Uterus (tissue), 4 donors: ENCODE results near the gene WIPF3. TPM values are rescaled to one million over a fixed set of nuclear protein-coding genes. Genes with fewer than 3 reads are reported as not detected.

Experiments used
- DNase-seq, 2 donors: peaks; one replicate each; pipeline ENCODE4 v3.0.0-alpha.2; 2019 to 2020
- H3K27ac ChIP-seq, 2 donors: fragments of 200-600 bp; sonication (generic); 1 replicate in 1 of 2; 2 replicates in 1 of 2; pipeline ENCODE4 v1.5.1; 2016 to 2018
- H3K27me3 ChIP-seq, 2 donors: fragments of 200-600 bp; sonication (generic); one replicate each; pipeline ENCODE4 v1.5.1; 2018 to 2019; ENCODE audit warnings: control low read depth in 1 of 2
- H3K36me3 ChIP-seq, 2 donors: fragments of 200-600 bp; sonication (generic); one replicate each; pipeline ENCODE4 v1.5.1; 2019; ENCODE audit warnings: control low read depth in 1 of 2
- H3K4me1 ChIP-seq, 2 donors: fragments of 200-600 bp; sonication (generic); one replicate each; pipeline ENCODE4 v1.5.1; 2018 to 2019; ENCODE audit warnings: control low read depth in 1 of 2
- H3K4me3 ChIP-seq, 2 donors: fragments of 200-600 bp; sonication (generic); 1 replicate in 1 of 2; 2 replicates in 1 of 2; pipeline ENCODE4 v1.5.1; 2018 to 2019; ENCODE audit warnings: mild to moderate bottlenecking in 1 of 2
- H3K9me3 ChIP-seq, 2 donors: fragments of 200-600 bp; sonication (generic); one replicate each; pipeline ENCODE4 v1.5.1; 2019; ENCODE audit warnings: control low read depth in 1 of 2
- POLR2A ChIP-seq, 2 donors: fragments of 450-650 bp; IDR thresholded peaks; one replicate each; pipeline ENCODE4 v1.6.1; 2016; ENCODE audit warnings: antibody characterized with exemption in 2 of 2, mild to moderate bottlenecking in 1 of 2, moderate library complexity in 1 of 2
- intact Hi-C: fragments of 100-400 bp; cut with DNase I; formaldehyde crosslinking; loops from one replicate; pipeline ENCODE4 v1.15.1; 2023; ENCODE audit warnings: low total_unique reads
- total RNA-seq, 4 donors: library from RNA; depleted of rRNA in 3 of 4; stranded (reverse); fragments of >200 nt in 3 of 4; gene quantifications; one replicate each; pipeline versions ENCODE4 v1.1.0 to v1.2.4, GENCODE V29; 2014 to 2023
- TF ChIP-seq, protein P1 (sequence below), 4 experiments: fragments of 200-600 bp in 2 of 4; fragments of 450-650 bp in 2 of 4; sonication (generic) in 2 of 4; IDR thresholded peaks; one replicate each; pipeline ENCODE4 v1.5.1; 2016 to 2019; ENCODE audit warnings: antibody characterized with exemption in 4 of 4, mild to moderate bottlenecking in 2 of 4, moderate library complexity in 1 of 4
- donor health status: DM: yes; HTN: yes; CAD: no.

The WIPF3 gene
- total RNA-seq, 4 donors from 2014 or later: 0.35 to 5.4 (median 2.4) TPM

DNA sequence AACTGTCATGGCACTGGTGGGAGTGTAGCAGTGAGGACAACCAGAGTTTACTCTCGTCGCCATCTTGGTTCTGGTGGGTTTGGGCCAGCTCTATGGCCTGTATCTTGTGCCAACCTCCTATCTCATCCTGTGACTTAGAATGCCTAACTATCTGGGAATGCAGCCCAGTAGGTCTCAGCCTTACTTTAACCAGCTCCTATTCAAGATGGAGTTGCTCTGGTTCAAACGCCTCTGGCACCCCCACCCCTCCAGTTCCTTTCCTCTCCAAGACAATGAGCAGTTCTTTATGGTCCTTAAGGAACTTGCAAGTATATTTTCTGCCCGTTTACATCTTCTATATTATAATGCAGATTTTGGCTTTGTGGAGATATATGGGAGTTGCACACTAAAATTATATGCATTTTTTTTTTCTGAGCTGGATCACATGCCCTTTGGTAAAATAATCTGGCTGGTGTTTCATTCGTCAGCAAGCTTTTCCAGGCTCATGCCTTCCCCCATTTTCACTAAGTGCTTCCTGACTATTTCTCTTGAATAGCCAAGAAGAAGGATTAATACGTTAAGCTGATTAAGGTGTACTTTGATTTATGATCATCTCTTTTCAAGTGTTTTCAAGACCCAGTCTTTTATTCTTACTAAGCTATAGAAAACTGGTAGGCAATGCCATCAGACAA is 11.2 kb upstream of the WIPF3 start:
- Histone ChIP-seq H3K4me3 (no peak overlapping the region), H3K27me3 (no peaks in the 10 kb centered on the region), H3K4me1 (no peaks in the 10 kb centered on the region), H3K36me3 (no peaks in the 10 kb centered on the region), H3K27ac (no peak overlapping the region), H3K9me3 (no peaks in the 10 kb centered on the region)
- intact Hi-C loops: no loop called here
- no peak for DNase-seq
- TF ChIP-seq POLR2A (IDR thresholded peaks at IDR 0.05): no peak
- TF ChIP-seq, protein P1, sequence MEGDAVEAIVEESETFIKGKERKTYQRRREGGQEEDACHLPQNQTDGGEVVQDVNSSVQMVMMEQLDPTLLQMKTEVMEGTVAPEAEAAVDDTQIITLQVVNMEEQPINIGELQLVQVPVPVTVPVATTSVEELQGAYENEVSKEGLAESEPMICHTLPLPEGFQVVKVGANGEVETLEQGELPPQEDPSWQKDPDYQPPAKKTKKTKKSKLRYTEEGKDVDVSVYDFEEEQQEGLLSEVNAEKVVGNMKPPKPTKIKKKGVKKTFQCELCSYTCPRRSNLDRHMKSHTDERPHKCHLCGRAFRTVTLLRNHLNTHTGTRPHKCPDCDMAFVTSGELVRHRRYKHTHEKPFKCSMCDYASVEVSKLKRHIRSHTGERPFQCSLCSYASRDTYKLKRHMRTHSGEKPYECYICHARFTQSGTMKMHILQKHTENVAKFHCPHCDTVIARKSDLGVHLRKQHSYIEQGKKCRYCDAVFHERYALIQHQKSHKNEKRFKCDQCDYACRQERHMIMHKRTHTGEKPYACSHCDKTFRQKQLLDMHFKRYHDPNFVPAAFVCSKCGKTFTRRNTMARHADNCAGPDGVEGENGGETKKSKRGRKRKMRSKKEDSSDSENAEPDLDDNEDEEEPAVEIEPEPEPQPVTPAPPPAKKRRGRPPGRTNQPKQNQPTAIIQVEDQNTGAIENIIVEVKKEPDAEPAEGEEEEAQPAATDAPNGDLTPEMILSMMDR (IDR thresholded peaks at IDR 0.05): no peak

DNA sequence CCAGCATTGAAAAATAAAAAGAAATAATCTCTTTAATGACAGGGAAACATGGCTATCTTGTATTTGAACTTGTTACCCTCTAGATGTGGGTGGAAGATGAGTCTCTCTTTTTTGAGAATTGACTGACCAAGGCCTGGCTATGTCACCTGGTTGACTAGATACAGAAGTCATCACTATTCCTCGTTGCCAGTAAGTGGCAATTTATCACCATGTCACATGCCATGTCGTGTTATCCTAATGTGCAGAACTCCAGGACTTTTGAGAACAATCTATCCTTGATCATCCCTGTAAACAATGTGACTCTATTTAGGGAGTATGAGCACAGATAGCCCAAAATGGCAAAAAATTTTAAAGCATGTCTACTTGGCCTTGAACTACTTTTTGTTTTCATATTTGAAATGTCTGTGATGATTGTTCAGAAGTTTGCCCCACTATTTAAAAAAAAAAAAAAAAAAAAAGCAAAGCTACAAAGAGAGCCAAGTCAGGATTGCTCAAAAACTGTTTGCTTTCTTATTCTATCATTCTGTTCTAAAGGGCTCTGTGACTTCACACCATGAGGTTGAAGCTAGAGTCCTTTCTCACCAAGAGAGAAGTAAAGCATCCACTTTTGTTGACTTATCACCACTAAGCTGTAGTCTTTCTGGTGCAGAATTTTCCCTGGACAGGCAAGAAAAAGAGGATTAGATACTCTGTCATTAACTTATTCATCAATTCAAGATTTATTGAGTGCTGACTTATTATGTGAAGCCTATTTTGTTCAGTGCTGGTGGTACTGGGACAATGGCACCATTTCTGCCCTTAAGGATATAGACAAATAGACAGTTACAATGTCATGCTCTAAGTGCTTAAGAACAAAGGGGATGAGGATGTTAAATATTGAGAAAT is 10.4 kb upstream of the WIPF3 start:
- DNase-seq: no peak
- Histone ChIP-seq H3K4me3 (no peak overlapping the region), H3K36me3 (no peaks in the 10 kb centered on the region), H3K27me3 (no peaks in the 10 kb centered on the region), H3K4me1 (no peaks in the 10 kb centered on the region), H3K27ac (no peak overlapping the region), H3K9me3 (no peaks in the 10 kb centered on the region)
- no peak for TF ChIP-seq POLR2A (IDR thresholded peaks at IDR 0.05)
- TF ChIP-seq, protein P1 (IDR thresholded peaks at IDR 0.05): no peak
- intact Hi-C loops: no loop called here

DNA sequence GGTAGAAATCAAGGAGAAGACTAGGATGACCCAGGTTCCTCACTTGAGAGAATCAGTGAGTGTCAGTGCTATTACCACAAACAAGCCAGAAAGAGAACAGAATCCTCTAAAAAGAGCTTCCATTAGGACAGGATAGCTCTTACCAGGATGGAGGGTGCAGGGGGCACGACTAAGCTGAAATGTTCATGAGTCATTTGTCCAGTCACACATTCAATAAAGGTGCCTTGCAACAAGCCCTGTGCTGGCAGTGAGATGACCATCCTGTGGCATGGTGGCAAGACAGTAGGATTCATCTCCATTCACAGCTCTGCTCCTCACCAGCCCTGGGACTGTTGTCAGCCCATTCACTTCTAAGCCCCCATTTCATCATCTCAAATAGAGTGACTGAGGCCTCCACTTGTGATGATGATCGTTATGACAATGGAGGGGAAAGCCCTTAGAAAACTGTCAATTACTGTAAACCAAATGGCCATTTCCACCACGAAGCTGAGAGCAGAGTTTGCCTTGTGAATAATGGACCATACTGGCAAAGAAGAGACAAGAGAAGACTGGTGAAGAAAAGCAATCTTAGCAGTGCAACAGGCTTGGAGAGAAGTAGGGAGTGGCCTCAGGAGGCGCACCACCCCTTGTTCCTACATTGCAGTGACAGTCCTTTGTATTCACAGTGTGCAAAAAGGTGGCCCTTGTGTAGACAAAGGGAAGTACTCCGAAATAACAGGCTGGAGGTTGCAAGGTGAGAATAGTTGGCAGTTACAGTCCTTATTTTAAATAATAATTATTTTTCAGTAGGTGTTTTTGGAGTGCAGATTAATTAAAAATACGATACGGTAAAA is 9.0 kb upstream of the WIPF3 start:
- no peak for DNase-seq
- Histone ChIP-seq H3K27ac (no peak overlapping the region), H3K36me3 (no peaks in the 10 kb centered on the region)

DNA sequence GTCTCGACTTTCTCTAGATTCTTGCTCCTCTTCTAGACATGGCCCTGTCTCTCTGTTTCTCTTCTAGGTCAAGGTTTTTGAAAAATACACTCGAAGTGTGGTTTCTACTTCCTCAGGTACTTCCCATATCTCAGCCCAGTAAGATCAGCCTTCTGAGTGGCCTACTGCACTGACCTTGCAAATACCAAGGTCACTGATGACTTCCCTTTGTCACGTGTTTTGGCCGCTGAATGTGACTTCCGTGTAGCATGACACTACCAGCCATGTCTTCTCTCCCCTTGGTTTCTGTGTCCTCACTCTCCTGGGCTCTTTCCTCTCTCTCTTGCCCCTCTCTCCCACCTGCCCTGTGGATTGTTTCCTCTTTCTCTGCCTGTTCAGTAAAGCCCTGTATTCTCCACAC is 7.9 kb upstream of the WIPF3 start:
- Histone ChIP-seq H3K4me3 (no peak overlapping the region), H3K27me3 (no peaks in the 10 kb centered on the region), H3K36me3 (no peaks in the 10 kb centered on the region), H3K9me3 (no peaks in the 10 kb centered on the region), H3K27ac (no peak overlapping the region), H3K4me1 (no peaks in the 10 kb centered on the region)
- no peak for TF ChIP-seq POLR2A (IDR thresholded peaks at IDR 0.05)
- no peak for DNase-seq
- intact Hi-C loops: no loop called here

More for the DNA sequence above, 9.0 kb upstream of the WIPF3 start:
- no peaks in the 10 kb centered on the region for H3K4me1 ChIP-seq
- H3K27me3 ChIP-seq: no peaks in the 10 kb centered on the region
- no peaks in the 10 kb centered on the region for H3K9me3 ChIP-seq
- intact Hi-C loops: no loop called here
- TF ChIP-seq POLR2A (IDR thresholded peaks at IDR 0.05): no peak
- TF ChIP-seq, protein P1 (IDR thresholded peaks at IDR 0.05): no peak
- H3K4me3 ChIP-seq: no peak overlapping the region

DNA sequence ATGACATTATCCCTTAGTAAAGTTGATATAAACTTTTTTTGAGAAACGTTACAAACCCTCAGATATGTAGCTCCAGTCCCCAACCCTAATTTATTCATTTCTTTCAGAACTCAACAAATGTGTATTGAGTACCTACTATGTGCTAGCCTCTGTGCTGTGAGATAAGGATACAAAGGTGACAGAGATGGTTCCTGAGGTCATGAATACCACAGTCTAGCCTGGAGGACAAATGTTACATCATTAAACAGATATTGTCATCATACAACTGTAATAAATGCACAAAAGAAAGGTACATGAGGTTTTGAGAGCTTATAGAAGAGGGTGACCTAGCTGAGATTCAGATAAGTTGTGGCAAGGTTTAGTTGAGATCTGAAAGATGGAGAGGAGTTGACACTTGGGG is 4.4 kb upstream of the WIPF3 start:
- intact Hi-C loops: no loop called here
- no peak for DNase-seq
- TF ChIP-seq POLR2A (IDR thresholded peaks at IDR 0.05): no peak
- TF ChIP-seq, protein P1 (IDR thresholded peaks at IDR 0.05): no peak
- Histone ChIP-seq H3K9me3 (no peaks in the 10 kb centered on the region), H3K36me3 (no peaks in the 10 kb centered on the region), H3K27me3 (no peaks in the 10 kb centered on the region), H3K4me3 (no peak overlapping the region), H3K27ac (no peak overlapping the region), H3K4me1 (no peaks in the 10 kb centered on the region)
